Activated T-helper 1 cell treated with anti-CD3 and anti-CD28 coated beads, Interleukin-12 subunit alpha, Interleukin-12 subunit beta, Interleukin-2, Interleukin-4 antibody, amounts not matched to agents 30 ng/mL and 10 ng/mL and 1 ng/mL, durations not matched to agents 14 hours and 24 hours and 36 hours (primary cell): ENCODE results near the gene BRCA1. TPM values are rescaled to one million over a fixed set of nuclear protein-coding genes. Genes with fewer than 3 reads are reported as not detected.
"Not testable (repeated sequence)": the region's sequence is repeated elsewhere in the genome, so short reads cannot be mapped to it uniquely, and the experiment has no call there.

Experiments
- DNase-seq: peaks from one replicate; pipeline ENCODE4 v3.0.0; 2021; ENCODE audit warnings: low spot score
- H3K27ac Mint-ChIP-seq: one replicate; pipeline ENCODE4 v1.8.0; 2021; ENCODE audit warnings: mild to moderate bottlenecking, mixed read lengths
- H3K27me3 Mint-ChIP-seq: one replicate; pipeline ENCODE4 v1.8.0; 2022; ENCODE audit warnings: mild to moderate bottlenecking, moderate library complexity, mixed read lengths; ENCODE audit not compliant: insufficient read depth
- H3K36me3 Mint-ChIP-seq: one replicate; pipeline ENCODE4 v1.8.0; 2021; ENCODE audit warnings: low read depth, mixed read lengths
- H3K4me1 Mint-ChIP-seq: one replicate; pipeline ENCODE4 v1.8.0; 2021; ENCODE audit warnings: low read depth, mixed read lengths
- H3K4me3 Mint-ChIP-seq: one replicate; pipeline ENCODE4 v1.8.0; 2021; ENCODE audit warnings: mild to moderate bottlenecking, moderate library complexity, mixed read lengths
- H3K9me3 Mint-ChIP-seq: one replicate; pipeline ENCODE4 v1.8.0; 2021; ENCODE audit warnings: mixed read lengths
- intact Hi-C: fragments of 100-400 bp; cut with micrococcal nuclease; formaldehyde crosslinking; loops from one replicate; pipeline ENCODE4 v1.15.1; 2024
- total RNA-seq: library from RNA; stranded (reverse); gene quantifications from 2 replicates; pipeline ENCODE4 v1.2.3, GENCODE V29; 2022

Gene BRCA1
- 76.1 and 79.8 TPM in 2 replicates for total RNA-seq

GRCh38 chr17:43125133-43125966 is at the start of gene BRCA1:
BRCA1 (minus strand) TSS chr17:43125364; CDS start chr17:43124096, 1,268 bp downstream.
- Mint-ChIP-seq H3K9me3 (no peaks in the 10 kb centered on the region), H3K27me3 (no peaks in the 10 kb centered on the region), H3K4me1 (peaks cover 24% of the 10 kb centered on the region), H3K4me3 (peak within 1 kb of the TSS; percentile 99), H3K27ac (peak within 1 kb of the TSS; percentile 99), H3K36me3 (peaks cover 18% of the 10 kb centered on the region)
- peak; percentile 93 for DNase-seq
- intact Hi-C loops: loop anchor here (1.0 to 10.0 kb wide), 11 partner anchors 45 to 551 kb away; partner anchors contain the start of genes AARSD1, BECN1, IFI35 and PSMC3IP

- DNase-seq: peak; percentile 5
- intact Hi-C loops: loop anchor here (1.0 to 2.0 kb wide), 5 partner anchors 143 to 1889 kb away; partner anchors contain the start of genes NMT1, RETREG3, RPL27 and TUBG1
- H3K9me3 Mint-ChIP-seq: no peaks in the 10 kb centered on the region
- H3K4me3 Mint-ChIP-seq: no peak overlapping the region
- H3K27me3 Mint-ChIP-seq: no peaks in the 10 kb centered on the region
- peaks cover 28% of the 10 kb centered on the region for H3K4me1 Mint-ChIP-seq
- no peak overlapping the region for H3K27ac Mint-ChIP-seq
- peaks cover 16% of the 10 kb centered on the region for H3K36me3 Mint-ChIP-seq
Measured at GRCh38 chr17:43171586-43172487, 46.7 kb upstream of the BRCA1 start.

GRCh38 chr17:43170766-43171585 is 45.8 kb upstream of the BRCA1 start, which contains the start of gene NBR1:
NBR1 (plus strand) TSS chr17:43171214; CDS start chr17:43175800, 4,586 bp downstream.
- intact Hi-C loops: loop anchor here (1.0 to 2.0 kb wide), 10 partner anchors 40 to 1890 kb away; partner anchors contain the start of genes BRCA1, NMT1, PSME3 and RETREG3
- H3K27me3 Mint-ChIP-seq: no peaks in the 10 kb centered on the region
- H3K36me3 Mint-ChIP-seq: peaks cover 9% of the 10 kb centered on the region
- peak; percentile 96 for DNase-seq
- H3K9me3 Mint-ChIP-seq: no peaks in the 10 kb centered on the region
- H3K4me1 Mint-ChIP-seq: peaks cover 26% of the 10 kb centered on the region
- H3K4me3 Mint-ChIP-seq: no peak within 1 kb of the TSS
- H3K27ac Mint-ChIP-seq: no peak within 1 kb of the TSS

DNA sequence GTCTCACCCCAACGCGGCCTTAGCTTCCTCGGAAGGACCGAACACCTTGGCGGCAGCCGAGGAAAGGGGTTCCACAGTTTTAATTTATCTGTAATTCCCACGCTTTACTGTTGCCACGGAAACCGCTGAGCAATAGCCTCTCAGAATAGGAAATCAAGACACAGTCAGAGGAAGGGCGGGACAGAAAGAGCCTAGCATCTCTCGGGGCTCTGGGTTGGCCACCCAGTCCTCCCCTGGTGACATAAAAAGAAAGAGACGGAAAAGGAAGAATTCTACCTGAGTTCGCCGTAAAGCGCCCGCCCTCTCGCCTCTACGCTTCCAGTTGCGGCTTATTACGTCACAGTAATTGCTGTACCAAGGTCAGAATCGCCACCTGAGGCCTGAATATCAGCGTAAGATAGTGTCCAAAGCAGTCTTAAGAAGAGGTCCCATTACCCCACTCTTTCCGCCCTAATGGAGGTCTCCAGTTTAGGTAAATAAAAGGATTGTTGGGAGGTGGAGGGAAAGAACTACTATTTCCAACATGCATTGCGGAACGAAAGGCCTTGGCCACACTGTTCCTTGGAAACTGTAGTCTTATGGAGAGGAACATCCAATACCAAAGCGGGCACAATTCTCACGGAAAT is 45.1 kb upstream of the BRCA1 start:
- H3K27me3 Mint-ChIP-seq: no peaks in the 10 kb centered on the region
- DNase-seq: peak; percentile 87
- no peak overlapping the region for H3K4me3 Mint-ChIP-seq
- intact Hi-C loops: loop anchor here (1.0 to 2.0 kb wide), 8 partner anchors 41 to 1891 kb away; partner anchors contain the start of genes BRCA1, NMT1, PSME3 and RETREG3
- peaks cover 22% of the 10 kb centered on the region for H3K4me1 Mint-ChIP-seq
- H3K36me3 Mint-ChIP-seq: peaks cover 4% of the 10 kb centered on the region
- H3K9me3 Mint-ChIP-seq: no peaks in the 10 kb centered on the region
- H3K27ac Mint-ChIP-seq: no peak overlapping the region

DNA sequence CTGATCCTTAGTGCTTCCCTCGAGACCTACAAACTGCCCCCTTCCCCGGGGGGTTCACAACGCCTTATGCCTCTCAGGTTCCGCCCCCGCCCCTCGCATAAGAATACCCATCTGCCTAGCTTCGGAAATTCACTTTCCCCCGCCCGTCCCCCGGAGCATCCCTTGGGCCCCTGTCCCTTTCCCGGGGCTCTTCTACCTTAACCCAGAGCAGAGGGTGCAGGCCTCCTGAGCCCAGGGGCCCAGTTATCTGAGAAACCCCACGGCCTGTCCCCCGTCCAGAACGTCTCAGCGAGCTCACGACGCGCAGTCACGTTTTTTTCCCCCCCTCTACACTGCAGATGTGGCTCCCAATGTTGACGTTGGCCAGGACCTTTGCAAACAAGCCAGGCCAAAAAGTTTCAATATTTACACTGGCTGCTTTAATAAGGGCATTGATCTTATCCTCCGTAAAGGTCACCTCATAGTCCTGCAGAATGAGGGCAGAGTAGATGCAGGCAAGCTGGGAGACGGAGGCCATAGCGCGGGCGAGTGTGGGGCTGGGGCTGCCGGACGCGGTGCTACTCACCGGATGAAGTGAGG is 44.5 kb upstream of the BRCA1 start:
- Mint-ChIP-seq H3K27me3 (no peaks in the 10 kb centered on the region), H3K36me3 (peaks cover 1% of the 10 kb centered on the region), H3K27ac (no peak overlapping the region), H3K4me3 (no peak overlapping the region), H3K9me3 (no peaks in the 10 kb centered on the region), H3K4me1 (peaks cover 20% of the 10 kb centered on the region)
- intact Hi-C loops: loop anchor here (1.0 to 2.0 kb wide), 8 partner anchors 42 to 1891 kb away; partner anchors contain the start of genes BRCA1, NMT1, PSME3 and RETREG3
- DNase-seq: no peak

- H3K27me3 Mint-ChIP-seq, H3K36me3 Mint-ChIP-seq, H3K4me3 Mint-ChIP-seq, H3K4me1 Mint-ChIP-seq, DNase-seq, H3K9me3 Mint-ChIP-seq, intact Hi-C loops: not testable (repeated sequence)
- peak overlapping the region; percentile 2 for H3K27ac Mint-ChIP-seq
Measured at GRCh38 chr17:43165971-43166370, 40.8 kb upstream of the BRCA1 start.

DNA sequence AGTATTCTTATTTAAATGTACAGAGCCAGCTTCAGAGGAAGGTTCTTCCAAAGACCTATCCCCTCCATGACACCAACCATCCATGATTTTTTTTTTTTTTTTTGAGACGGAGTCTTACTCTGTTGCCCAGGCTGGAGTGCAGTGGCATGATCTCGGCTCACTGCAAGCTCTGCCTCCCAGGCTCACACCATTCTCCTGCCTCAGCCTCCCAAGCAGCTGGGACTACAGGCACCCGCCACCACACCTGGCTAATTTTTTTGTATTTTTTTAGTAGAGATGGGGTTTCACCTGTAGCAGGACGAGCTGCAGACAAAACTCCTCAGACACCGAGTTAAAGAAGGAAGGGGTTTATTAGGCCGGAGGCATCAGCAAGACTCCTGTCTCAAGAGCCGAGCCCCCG is 34.8 kb upstream of the BRCA1 start:
- H3K27me3 Mint-ChIP-seq, H3K4me3 Mint-ChIP-seq, intact Hi-C loops, H3K9me3 Mint-ChIP-seq, DNase-seq, H3K36me3 Mint-ChIP-seq, H3K27ac Mint-ChIP-seq, H3K4me1 Mint-ChIP-seq: not testable (repeated sequence)

DNA sequence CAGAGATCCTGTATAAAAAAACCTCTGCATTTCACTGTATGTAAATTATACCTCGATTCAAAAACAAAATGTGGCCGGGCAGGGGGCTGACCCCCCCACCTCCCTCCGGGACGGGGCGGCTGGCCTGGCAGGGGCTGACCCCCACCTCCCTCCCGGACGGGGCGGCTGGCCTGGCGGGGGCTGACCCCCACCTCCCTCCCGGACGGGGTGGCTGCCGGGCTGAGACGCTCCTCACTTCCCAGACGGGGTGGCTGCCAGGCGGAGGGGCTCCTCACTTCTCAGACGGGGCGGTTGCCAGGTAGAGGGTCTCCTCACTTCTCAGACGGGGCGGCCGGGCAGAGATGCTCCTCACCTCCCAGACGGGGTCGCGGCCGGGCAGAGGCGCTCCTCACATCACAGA is 34.1 kb upstream of the BRCA1 start:
- H3K4me1 Mint-ChIP-seq, DNase-seq, H3K27me3 Mint-ChIP-seq, H3K9me3 Mint-ChIP-seq, intact Hi-C loops, H3K27ac Mint-ChIP-seq, H3K4me3 Mint-ChIP-seq, H3K36me3 Mint-ChIP-seq: not testable (repeated sequence)

DNA sequence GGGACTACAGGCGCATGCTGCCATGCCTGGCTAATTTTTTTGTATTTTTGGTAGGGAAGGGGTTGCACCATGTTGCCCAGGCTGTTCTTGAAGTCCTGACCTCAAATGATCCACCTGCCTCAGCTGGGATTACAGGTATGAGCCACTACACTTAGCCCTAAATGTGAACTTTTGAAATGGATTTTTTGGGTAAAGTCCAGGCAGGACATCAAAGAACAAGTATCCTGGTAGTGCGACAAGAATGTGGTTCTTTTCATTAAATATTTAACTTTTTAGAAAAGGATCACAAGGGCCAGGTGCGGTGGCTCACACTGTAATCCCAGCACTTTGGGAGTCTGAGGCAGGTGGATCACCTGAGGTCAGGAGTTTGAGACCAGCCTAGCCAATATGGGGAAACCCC is 30.5 kb upstream of the BRCA1 start:
- intact Hi-C loops: no loop called here
- peaks cover 6% of the 10 kb centered on the region for H3K9me3 Mint-ChIP-seq
- no peaks in the 10 kb centered on the region for H3K4me1 Mint-ChIP-seq
- no peak for DNase-seq
- H3K4me3 Mint-ChIP-seq: no peak overlapping the region
- H3K36me3 Mint-ChIP-seq: peaks cover 10% of the 10 kb centered on the region
- H3K27ac Mint-ChIP-seq: no peak overlapping the region
- H3K27me3 Mint-ChIP-seq: no peaks in the 10 kb centered on the region

GRCh38 chr17:43153197-43153835 is 28.2 kb upstream of the BRCA1 start:
- H3K9me3 Mint-ChIP-seq, H3K4me3 Mint-ChIP-seq, DNase-seq, H3K4me1 Mint-ChIP-seq, intact Hi-C loops, H3K27me3 Mint-ChIP-seq, H3K27ac Mint-ChIP-seq: not testable (repeated sequence)
- peaks cover 11% of the 10 kb centered on the region for H3K36me3 Mint-ChIP-seq

DNA sequence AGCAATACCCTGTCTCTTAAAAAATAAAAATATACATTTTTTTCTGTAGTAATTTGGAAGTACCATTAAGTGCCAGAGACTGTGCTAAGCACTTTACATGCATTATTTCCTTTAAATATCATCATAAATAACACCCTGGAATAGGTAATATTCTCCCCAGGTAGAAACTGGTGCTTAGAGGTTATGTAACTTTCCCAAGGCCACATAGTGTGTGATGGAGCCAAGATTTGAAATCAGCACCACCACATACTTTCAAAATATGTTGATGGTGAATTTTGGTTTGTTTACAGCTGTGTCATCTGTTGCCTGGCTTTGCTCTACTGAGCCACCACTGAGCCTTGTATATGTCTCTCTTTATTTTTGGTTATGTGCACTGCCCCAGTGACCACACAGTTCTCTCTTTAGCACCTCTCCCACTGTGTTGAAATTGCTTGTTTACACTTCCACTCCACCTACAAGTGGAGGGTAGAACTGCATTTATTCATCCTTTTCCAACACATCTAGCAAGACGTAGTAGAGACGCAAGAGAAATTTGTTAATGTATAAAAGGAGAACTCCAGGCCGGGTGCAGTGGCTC is 26.8 kb upstream of the BRCA1 start:
- Mint-ChIP-seq H3K27me3 (no peaks in the 10 kb centered on the region), H3K36me3 (peaks cover 9% of the 10 kb centered on the region), H3K9me3 (peaks cover 6% of the 10 kb centered on the region), H3K27ac (no peak overlapping the region), H3K4me1 (no peaks in the 10 kb centered on the region), H3K4me3 (no peak overlapping the region)
- intact Hi-C loops: no loop called here
- no peak for DNase-seq
